ENCODE results near the gene CYP27B1. TPM values are rescaled to one million over a fixed set of nuclear protein-coding genes. Genes with fewer than 3 reads are reported as not detected.

The CYP27B1 gene, protein sequence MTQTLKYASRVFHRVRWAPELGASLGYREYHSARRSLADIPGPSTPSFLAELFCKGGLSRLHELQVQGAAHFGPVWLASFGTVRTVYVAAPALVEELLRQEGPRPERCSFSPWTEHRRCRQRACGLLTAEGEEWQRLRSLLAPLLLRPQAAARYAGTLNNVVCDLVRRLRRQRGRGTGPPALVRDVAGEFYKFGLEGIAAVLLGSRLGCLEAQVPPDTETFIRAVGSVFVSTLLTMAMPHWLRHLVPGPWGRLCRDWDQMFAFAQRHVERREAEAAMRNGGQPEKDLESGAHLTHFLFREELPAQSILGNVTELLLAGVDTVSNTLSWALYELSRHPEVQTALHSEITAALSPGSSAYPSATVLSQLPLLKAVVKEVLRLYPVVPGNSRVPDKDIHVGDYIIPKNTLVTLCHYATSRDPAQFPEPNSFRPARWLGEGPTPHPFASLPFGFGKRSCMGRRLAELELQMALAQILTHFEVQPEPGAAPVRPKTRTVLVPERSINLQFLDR
- 0.15 and 1.1 TPM in 2 replicates for total RNA-seq

DNA sequence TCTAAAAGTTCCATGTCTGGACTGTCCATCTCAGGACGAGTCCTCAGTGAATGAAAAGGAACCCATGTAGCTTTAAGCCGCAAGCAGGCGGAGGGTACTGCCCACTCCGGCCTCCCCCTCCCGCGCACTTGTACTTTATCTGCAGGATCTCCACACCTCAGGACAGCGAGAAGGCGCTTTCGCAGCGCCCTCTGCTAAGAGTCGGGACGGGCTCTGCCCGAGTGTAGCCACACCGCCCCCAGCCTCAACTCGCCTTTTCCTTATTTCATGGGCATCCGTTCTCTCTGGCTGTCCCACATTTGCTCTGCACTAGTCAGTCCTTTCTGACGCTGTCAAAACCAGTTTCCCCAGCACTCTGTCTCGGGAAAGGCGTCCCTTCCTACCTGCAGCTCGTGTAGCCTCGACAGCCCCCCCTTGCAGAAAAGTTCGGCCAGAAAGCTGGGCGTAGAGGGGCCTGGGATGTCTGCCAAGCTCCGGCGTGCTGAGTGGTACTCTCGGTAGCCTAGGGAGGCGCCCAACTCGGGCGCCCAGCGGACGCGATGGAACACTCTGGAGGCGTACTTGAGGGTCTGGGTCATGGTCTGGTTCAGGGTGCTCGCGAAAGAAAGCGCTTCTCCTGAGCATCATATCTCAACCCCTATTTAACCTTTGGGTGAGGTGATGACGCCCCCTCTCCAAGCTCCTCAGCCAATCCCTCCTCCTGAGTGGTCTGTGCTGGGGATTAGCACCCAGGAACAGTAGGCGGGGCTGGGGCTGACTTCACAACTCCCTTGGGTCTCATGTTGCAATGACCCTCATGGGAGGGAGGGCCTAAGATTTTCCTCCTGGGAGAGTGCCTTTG lies at the start of gene CYP27B1:
CYP27B1 (minus strand) TSS at position 615 of the 841 bp plus-strand sequence; CDS start at position 578, 37 bp downstream.
- DNase-seq (ENCODE audit: extremely low read depth, low read depth, low spot score): no peak

DNA sequence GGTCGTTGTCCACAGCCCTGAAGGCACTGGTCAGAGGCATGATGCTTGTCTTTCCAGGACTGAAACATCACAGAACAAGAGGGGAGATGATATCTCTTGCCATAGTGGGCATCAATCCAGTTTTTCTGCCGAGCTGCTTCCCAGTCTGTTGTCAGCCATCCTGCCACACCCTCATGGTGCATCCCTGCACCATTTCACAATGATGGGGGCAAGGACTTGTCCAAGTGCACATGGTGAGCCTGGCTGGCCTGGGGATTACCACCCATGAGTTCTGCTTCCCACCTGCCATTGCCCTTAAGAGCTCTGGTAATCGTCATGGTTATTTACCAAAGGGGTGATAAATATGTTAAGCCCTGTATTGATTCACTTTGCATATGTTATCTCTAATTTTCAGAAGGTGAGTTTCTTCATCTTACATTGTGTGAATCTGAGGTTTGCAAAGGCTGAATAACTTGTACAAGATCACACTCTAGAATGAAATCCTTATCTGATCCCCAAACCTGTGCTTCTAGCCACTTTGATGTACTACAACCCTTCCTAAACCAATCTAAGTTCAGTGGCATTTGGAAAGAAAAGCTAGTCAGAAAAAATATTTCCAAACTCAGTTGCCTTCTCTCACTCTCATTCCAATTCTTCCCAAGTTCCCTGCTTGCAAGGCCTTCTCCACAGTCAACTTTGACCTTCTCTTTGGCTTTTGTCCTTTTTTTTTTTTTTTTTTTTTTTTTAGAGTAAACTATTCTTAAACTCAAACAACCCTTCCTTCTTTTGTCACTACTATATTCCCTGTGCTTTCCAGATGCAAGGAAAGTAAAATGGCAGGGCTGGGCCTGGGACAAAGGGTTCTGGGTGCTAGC lies 49.4 kb upstream of the CYP27B1 start:
- no peak for DNase-seq (ENCODE audit: extremely low read depth, low read depth, low spot score)

DNA sequence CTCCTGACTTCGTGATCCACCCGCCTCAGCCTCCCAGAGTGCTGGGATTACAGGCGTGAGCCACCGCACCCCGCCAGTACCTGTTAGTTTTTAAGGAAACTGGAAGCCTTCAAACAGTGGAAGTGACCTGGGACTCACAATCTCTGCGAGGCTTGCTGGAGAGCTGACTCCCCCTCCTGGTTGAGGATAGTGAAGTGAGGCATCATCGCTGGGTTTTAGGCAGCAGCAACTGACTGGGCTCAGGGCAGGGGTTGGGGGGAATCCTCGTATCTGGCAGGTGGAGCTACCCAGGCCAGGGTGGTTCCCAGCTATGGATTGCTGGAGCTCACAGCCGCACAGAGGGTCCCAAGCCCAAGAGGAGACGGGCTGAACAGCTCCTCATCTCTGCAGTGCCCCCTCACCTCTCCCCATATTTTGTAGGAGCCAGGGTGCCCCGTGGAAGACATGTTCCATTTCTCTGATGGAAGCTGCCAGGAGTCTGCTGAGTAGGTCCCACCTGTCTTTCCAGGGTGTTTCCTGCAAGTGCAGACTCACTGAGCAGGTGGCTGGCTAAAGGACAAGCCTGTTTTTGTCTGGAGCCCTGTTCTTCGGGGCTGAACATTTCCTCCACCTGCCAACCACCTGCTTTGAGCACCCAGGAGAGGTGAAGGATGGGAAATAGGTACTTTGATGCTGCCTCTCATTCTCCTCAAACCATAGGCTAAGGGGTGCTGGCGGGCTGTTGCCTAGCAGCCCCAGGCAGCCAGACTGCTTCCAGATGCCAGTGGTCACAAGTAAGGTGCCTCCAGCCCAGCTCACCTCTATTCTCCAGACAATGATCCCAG lies 48.5 kb upstream of the CYP27B1 start:
- no peak for DNase-seq (ENCODE audit: extremely low read depth, low read depth, low spot score)

DNA sequence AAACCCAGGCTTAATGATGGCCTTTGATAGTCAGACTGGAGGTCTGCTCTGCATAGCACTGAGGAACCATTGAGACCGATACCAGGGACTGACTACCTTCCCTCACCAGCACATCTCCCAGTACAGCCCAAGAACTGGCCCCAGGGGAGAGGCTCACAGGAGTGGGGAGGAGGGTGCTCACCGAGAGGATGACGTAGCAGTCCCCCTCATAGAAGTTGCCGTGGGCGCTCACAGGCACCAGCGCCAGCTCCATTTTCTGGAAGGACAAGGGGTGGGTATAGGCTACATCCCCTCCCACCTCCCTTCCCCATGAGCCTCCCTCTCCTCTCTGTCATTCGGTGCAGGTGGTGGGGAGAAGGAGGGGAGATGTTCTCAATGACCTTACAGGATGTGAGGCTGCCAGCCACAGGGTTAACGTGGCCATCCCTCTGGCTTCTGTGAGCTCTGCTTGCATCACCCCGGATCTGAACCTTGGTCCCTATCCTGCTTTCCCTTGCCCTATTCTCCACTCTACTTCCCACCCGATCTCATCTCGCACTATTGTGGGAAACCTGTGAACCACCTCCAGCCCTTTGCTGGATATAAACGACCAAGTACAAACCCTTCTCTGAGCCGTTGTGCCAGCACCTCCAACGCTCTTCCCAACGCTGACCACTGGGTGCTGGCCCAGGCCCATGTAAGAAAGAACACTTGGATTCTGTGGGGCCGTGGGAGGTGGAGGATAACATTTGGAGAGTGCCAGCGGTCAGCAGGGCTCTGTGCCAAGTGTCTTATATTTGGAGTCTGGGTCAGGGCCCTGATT lies 47.3 kb upstream of the CYP27B1 start:
- DNase-seq (ENCODE audit: extremely low read depth, low read depth, low spot score): no peak

DNA sequence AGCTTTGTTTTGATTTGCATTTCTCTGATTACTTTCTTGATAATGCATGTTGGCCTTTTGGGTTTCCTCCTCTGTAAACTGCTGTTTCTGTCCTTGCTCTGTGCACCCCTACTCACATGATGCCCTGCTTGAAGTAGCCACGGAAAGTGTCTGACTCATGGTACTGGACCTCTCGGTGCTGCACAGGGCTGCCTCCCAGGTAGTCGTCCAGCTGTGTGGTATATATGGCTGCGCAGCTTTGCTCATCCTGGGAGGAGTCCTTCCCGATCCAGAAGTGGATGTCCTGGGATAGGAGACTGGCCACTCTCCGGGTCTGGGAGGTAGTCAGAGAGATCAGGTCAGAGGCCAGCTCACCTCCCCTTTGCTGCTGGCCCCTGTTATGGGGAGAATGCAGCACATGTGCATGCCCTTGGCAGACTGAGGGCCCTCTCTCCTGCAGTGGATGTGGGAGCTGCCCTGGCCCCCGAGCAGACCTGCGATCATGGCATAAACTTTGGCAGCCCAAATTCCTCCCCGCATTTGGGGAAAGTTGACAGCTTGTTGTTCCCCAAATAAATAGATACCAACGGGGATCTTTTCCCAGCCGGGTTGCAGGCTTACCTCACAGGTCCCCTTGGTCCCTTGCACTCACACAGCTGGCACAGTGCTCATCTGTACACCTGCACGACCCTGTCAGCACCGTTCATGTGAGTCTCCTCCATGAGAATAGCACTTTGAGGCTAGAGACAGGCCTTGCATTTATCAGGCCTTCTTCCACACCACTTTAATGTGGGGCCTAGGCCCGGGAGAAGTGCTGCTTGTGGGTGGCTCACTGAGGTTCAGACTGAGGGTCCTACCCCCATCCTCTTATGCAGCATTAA lies 46.5 kb upstream of the CYP27B1 start:
- DNase-seq (ENCODE audit: extremely low read depth, low read depth, low spot score): no peak

DNA sequence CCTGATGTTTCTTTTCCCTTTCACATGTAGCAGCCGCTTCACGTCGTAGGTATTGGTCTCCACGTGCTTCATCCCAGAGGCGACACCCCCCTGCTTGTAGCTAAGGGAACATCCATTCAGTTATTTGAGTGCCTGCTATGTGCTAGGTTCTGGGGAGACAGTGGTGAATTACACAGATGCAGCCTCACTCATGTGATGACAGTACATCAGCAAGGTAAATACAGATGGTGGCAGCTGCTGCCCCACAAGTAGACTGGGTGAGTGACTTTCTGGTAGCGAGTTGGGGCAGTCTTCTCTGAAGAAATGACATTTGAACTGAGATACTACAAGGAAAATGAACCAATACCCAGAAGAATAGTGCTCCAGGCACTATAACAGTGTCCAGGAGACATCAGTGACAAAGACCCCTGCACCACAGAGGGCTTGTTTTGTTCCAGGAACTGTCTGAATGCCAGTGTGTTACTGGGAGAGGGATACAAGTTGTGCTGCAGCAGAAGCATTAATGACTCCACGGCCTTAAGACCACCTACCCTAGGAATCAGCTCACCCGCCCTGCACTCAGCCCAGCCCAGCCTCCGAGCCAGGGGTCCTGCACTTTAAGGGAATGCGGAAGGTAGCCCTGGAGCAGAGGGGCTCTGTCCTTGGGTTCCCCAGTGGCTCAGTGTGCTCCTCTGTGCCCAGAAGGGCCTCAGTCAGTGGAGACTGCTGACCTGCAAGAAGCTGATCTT lies 44.3 kb upstream of the CYP27B1 start:
- DNase-seq (ENCODE audit: extremely low read depth, low read depth, low spot score): no peak

DNA sequence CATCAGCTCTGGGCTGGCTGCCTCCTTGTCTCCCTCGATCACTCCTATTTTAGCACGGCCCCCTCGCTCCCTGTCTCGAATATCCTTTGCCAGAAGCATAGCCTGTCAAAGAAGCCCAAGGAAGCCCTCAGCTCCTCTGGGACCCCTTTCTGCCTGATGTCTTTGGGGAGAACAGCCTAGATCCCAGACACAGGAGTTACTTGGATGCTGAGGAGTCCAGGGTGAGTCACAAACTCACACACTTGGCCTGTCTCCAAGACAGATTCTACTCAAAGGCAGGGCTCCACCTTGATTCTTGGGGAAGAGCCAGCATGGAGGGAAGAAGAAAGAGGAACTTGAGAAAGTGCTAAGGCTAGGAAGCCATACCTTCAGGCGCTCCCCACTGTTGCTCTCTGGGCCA lies 43.6 kb upstream of the CYP27B1 start:
- DNase-seq (ENCODE audit: extremely low read depth, low read depth, low spot score): no peak

DNA sequence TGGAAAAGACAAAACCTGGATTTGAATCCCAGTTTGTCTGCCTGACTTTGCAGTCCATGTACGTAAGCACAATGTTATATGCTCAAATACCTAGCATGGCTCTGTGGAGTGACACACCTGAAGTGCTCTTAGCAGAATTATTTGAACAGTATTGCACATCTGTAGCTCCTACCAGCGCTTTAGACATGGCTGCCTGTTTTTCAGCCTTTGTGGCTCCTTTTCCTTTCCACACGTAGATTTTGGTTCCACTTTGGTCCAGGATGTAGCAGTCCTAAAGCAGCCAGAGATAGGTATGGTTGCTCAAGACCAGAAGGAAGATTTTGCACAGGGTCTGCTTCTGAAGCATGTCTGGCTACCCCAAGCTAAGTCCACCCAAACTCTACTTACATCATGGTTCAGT lies 42.5 kb upstream of the CYP27B1 start:
- DNase-seq (ENCODE audit: extremely low read depth, low read depth, low spot score): no peak

DNA sequence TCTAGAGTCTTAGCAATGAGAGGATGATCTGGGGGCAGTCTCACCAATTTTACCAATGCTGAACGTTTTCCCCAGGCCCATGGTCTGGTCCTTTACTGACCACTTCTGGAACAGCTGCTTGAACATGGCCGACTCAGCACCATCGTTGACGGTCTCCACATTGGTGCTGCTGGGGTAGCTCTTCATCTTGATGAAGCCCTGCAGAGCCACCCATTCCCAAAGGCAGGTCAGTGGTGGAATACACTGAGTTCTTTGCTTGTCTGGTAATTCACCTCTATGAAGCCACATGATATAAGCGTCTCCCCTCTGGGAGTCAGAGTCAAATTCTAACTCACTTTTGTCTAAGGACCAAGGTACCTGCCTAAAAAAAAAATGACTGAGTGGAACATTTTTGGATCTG lies 41.5 kb upstream of the CYP27B1 start:
- no peak for DNase-seq (ENCODE audit: extremely low read depth, low read depth, low spot score)

DNA sequence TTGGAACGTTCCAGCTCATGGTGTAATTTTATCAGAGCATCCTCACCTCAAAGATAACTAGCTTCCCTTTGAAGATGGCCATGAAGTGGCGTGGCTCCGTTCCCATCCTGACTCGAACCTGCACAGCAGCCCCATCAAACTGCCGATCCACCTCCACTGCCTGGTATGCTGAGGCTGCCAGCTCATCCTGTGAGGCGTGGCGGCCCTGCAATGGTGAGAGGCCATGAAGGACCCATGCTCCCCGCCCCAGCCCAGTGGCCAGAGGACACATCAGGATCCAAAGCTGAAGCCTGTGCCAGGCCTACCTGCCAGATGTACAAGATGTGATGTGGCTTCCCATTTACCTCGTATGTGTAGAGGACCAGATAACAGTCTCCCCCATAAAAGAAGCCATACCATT lies 40.4 kb upstream of the CYP27B1 start:
- DNase-seq (ENCODE audit: extremely low read depth, low read depth, low spot score): no peak

DNA sequence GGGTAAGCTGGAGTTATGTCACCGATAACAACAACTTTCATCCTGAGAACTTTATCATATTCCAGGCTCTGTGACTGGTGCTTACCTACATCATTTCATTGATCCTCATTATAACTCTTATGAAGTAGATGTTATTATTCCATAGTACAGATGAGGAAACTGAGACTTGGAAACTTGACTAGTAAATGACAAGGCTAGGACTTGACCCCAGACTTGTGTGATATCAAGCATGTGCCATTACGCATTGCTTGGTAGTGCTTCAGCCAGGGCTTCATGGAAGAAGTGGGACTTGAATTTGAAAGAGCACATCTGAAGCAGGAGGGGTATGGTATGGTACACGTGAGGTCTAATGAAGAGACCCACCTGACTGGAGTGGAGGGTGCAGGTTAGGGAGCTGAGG lies 39.8 kb upstream of the CYP27B1 start:
- no peak for DNase-seq (ENCODE audit: extremely low read depth, low read depth, low spot score)

DNA sequence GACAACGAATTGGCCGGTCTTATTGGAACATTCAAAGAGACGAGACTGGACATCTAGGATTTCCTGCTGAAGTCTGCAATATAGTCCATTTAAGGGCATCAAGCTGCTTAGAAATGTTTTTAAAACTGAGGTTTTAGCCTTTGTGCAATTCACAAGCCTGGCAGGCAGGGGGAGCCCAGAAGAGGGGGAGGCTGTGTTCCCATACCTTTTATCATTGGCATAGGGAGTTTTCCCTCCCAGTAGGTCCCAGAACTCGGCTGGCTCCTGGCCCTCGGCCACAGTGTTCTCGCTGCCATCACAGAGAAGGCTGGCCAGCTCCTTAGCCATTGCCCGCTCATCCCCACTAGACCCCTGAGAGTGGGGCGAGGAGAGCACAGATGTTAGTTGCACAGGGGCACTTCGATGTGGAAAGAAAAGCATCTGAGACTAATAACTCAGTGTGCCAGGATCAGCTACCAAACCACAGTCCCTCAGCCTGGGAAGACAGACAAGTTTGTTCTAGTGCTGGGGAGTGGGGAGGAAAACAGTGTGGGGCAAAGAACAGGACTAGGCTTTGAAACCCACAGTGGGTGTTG lies 36.5 kb upstream of the CYP27B1 start:
- no peak for DNase-seq (ENCODE audit: extremely low read depth, low read depth, low spot score)

DNA sequence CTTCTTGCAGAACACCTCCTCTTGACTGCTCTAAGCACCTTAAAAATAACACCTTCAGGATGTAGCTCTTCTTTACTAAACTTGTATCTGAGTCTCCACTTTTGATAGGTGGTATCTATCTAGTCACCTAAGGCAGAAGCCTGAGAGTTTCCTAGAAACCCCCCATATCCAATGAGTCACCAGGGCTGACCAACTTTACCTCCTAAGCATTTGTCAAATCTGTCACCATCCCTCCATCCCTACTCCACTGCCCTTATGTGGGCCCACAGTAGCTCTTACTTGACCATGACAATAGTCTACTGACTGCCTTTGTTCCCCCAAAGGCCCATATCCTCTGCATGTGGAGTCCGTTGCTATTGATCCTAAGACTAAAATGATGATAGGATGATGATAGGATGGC lies 35.7 kb upstream of the CYP27B1 start:
- no peak for DNase-seq (ENCODE audit: extremely low read depth, low read depth, low spot score)

DNA sequence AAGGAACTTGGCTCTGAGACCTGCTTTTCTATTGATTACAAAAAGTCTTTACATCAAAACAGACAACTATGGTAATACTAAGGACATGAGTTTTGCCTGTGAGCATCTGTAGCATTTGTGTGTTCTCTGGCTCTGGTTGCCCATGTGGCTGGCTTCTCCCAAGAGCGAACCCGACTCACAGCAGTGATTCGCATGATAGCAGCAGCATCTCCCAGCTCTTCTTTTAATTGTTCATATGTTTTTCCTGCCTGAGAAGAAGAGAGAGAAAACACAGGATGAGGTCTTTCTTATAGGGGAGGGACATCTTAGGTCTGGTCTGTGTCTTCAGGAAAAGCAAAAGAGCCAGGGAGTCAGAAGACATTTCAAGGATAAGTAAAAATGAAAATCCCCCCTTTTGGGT lies 34.1 kb upstream of the CYP27B1 start:
- DNase-seq (ENCODE audit: extremely low read depth, low read depth, low spot score): no peak

DNA sequence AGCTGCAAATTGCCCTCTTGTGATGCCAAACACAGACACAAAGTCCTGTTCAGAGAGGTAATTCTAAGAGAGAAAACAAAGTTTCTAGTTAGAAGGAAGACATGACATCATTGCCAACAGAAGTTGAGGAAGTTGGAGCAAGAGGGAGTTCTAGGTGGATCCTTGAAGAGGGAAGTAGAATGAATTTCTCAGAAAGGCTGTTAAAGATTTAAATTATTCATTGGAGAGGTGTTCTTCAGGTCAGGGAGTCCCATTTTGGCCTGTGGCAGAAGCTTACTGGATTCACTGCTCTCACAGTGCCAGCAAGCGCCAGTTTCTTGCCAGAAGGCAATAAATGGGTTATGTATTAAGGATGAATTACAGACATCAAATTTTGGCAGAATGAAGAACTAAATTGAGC lies 31.1 kb upstream of the CYP27B1 start:
- no peak for DNase-seq (ENCODE audit: extremely low read depth, low read depth, low spot score)

DNA sequence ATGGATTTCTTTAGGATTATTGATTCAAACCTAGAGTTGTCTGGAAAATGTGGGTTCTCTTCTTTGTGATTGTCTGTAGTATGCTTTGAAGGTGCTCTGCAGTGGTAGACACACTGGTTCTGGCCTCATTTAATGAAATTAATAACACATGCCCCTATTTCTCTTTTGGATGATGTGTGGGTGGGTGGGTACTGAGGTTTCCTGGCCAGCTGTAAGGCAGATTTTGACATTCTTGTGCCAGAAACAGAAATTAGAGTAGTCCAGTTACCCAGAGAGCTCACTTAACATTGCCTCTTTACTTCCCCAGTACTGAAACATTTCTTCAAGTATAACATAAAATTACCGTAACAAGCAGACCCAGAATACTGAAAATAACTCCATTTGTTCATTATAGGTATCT lies 30.1 kb upstream of the CYP27B1 start:
- no peak for DNase-seq (ENCODE audit: extremely low read depth, low read depth, low spot score)

DNA sequence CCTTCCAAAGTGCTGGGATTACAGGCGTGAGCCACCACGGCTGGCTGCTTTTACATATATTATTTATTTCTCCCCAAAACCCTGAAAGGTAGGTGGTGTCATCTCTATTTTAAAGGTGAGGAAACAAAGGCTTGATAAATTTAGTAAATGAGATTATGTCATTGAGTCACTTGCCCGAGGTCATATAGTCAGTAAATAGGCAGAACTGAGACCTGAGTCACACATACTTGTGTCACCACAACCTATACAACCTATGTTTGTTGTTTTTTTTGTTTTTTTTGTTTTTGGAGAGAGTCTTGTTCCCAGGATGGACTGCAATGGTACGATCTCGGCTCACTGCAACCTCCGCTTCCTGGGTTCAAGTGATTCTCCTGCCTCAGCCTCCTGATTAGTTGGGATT lies 28.5 kb upstream of the CYP27B1 start:
- DNase-seq (ENCODE audit: extremely low read depth, low read depth, low spot score): no peak

All from glomerular endothelial cell (primary cell).